GM21447 (cell line): ENCODE results near the gene KCNA1.

ENCODE experiments used
- ATAC-seq: cut with Tn5 transposase; IDR thresholded peaks from one replicate; pipeline ENCODE4 v1.9.1; 2021; ENCODE audit not compliant: unreplicated experiment

The KCNA1 gene

GRCh38 chr12:4958697-4959375, 49.1 kb downstream of the KCNA1 start:
- ATAC-seq = no peak

DNA sequence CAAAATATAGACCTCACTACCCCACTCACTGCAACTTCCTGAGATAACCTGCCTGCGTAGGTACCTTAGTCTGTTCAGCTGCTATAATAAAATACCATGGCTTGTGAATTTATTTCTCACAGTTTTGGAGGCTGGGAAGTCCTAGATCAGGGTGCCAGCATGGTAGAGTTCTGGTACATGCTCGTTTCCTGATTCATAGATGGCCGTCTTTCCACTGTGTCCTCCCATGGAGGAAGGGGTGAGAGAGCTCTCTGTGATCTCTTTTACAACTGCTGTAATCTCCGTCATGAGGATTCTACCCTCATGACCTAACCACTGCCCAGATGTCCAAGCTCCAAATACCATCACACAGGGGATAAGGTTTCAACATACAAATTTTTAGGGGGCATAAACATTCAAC, 49.7 kb downstream of the KCNA1 start:
- ATAC-seq = no peak

- no peak for ATAC-seq
Observed at GRCh38 chr12:4960030-4960429, 50.3 kb downstream of the KCNA1 start.

GRCh38 chr12:4960547-4960946, 50.8 kb downstream of the KCNA1 start:
- ATAC-seq = no peak

GRCh38 chr12:4961311-4961710, 51.6 kb downstream of the KCNA1 start:
- ATAC-seq = no peak

GRCh38 chr12:4962539-4963486, 53.1 kb downstream of the KCNA1 start:
- ATAC-seq = no peak
